ENCODE measurements around the gene NRG3.

The NRG3 gene

GRCh38 chr10:82801289-82801688, 926.3 kb downstream of the NRG3 start:
- Histone ChIP-seq H3K4me1 (ENCODE audit: insufficient read depth, low read length) (no peaks in the 10 kb centered on the region), H3K9me3 (ENCODE audit: insufficient read depth, low read depth, low read length) (no peaks in the 10 kb centered on the region), H3K4me3 (ENCODE audit: low read length) (no peak overlapping the region), H3K36me3 (ENCODE audit: insufficient read depth, low read depth, low read length) (no peaks in the 10 kb centered on the region), H3K9ac (ENCODE audit: low read depth, low read length) (no peak overlapping the region), H3K27ac (ENCODE audit: low read length) (no peak overlapping the region), H3K27me3 (ENCODE audit: insufficient read depth, low read length) (no peaks in the 10 kb centered on the region)

- H3K27ac ChIP-seq (ENCODE audit: low read length), result no peak overlapping the region
- H3K4me1 ChIP-seq (ENCODE audit: insufficient read depth, low read length), result no peaks in the 10 kb centered on the region
- H3K9me3 ChIP-seq (ENCODE audit: insufficient read depth, low read depth, low read length), result no peaks in the 10 kb centered on the region
- H3K9ac ChIP-seq (ENCODE audit: low read depth, low read length), result no peak overlapping the region
- no peaks in the 10 kb centered on the region for H3K36me3 ChIP-seq (ENCODE audit: insufficient read depth, low read depth, low read length)
- H3K27me3 ChIP-seq (ENCODE audit: insufficient read depth, low read length), result no peaks in the 10 kb centered on the region
- no peak overlapping the region for H3K4me3 ChIP-seq (ENCODE audit: low read length)
These were observed 936.6 kb downstream of the NRG3 start for GRCh38 chr10:82811621-82812020.

- Histone ChIP-seq H3K9me3 (ENCODE audit: insufficient read depth, low read depth, low read length) (no peaks in the 10 kb centered on the region), H3K27me3 (ENCODE audit: insufficient read depth, low read length) (no peaks in the 10 kb centered on the region), H3K9ac (ENCODE audit: low read depth, low read length) (no peak overlapping the region), H3K4me3 (ENCODE audit: low read length) (no peak overlapping the region), H3K27ac (ENCODE audit: low read length) (no peak overlapping the region), H3K36me3 (ENCODE audit: insufficient read depth, low read depth, low read length) (no peaks in the 10 kb centered on the region), H3K4me1 (ENCODE audit: insufficient read depth, low read length) (no peaks in the 10 kb centered on the region)
These were observed 938.9 kb downstream of the NRG3 start for GRCh38 chr10:82813856-82814255.

- Histone ChIP-seq H3K36me3 (ENCODE audit: insufficient read depth, low read depth, low read length) (no peaks in the 10 kb centered on the region), H3K4me1 (ENCODE audit: insufficient read depth, low read length) (0 out of 2 replicates have a peak, but pooled peaks cover under 1% of the 10 kb centered on the region), H3K27me3 (ENCODE audit: insufficient read depth, low read length) (no peaks in the 10 kb centered on the region), H3K9me3 (ENCODE audit: insufficient read depth, low read depth, low read length) (no peaks in the 10 kb centered on the region), H3K9ac (ENCODE audit: low read depth, low read length) (no peak overlapping the region), H3K27ac (ENCODE audit: low read length) (no peak overlapping the region), H3K4me3 (ENCODE audit: low read length) (no peak overlapping the region)
These were observed 939.6 kb downstream of the NRG3 start for GRCh38 chr10:82814635-82815034.

- H3K4me3 ChIP-seq (ENCODE audit: low read length), result no peak overlapping the region
- H3K27me3 ChIP-seq (ENCODE audit: insufficient read depth, low read length), result no peaks in the 10 kb centered on the region
- H3K4me1 ChIP-seq (ENCODE audit: insufficient read depth, low read length), result 0 out of 2 replicates have a peak, but pooled peaks cover 5% of the 10 kb centered on the region
- H3K9ac ChIP-seq (ENCODE audit: low read depth, low read length), result no peak overlapping the region
- no peaks in the 10 kb centered on the region for H3K36me3 ChIP-seq (ENCODE audit: insufficient read depth, low read depth, low read length)
- no peak overlapping the region for H3K27ac ChIP-seq (ENCODE audit: low read length)
- H3K9me3 ChIP-seq (ENCODE audit: insufficient read depth, low read depth, low read length), result no peaks in the 10 kb centered on the region
These were observed 940.7 kb downstream of the NRG3 start for GRCh38 chr10:82815680-82816079.

GRCh38 chr10:82817676-82818422, 942.9 kb downstream of the NRG3 start:
- Histone ChIP-seq H3K27me3 (ENCODE audit: insufficient read depth, low read length) (no peaks in the 10 kb centered on the region), H3K9me3 (ENCODE audit: insufficient read depth, low read depth, low read length) (no peaks in the 10 kb centered on the region), H3K4me1 (ENCODE audit: insufficient read depth, low read length) (0 out of 2 replicates have a peak, but pooled peaks cover 5% of the 10 kb centered on the region), H3K4me3 (ENCODE audit: low read length) (no peak overlapping the region), H3K27ac (ENCODE audit: low read length) (no peak overlapping the region), H3K36me3 (ENCODE audit: insufficient read depth, low read depth, low read length) (no peaks in the 10 kb centered on the region), H3K9ac (ENCODE audit: low read depth, low read length) (no peak overlapping the region)

GRCh38 chr10:82821043-82821442, 946.0 kb downstream of the NRG3 start:
- Histone ChIP-seq H3K4me1 (ENCODE audit: insufficient read depth, low read length) (0 out of 2 replicates have a peak, but pooled peaks cover 5% of the 10 kb centered on the region), H3K27me3 (ENCODE audit: insufficient read depth, low read length) (no peaks in the 10 kb centered on the region), H3K4me3 (ENCODE audit: low read length) (no peak overlapping the region), H3K27ac (ENCODE audit: low read length) (no peak overlapping the region), H3K9me3 (ENCODE audit: insufficient read depth, low read depth, low read length) (no peaks in the 10 kb centered on the region), H3K36me3 (ENCODE audit: insufficient read depth, low read depth, low read length) (no peaks in the 10 kb centered on the region), H3K9ac (ENCODE audit: low read depth, low read length) (no peak overlapping the region)

- Histone ChIP-seq H3K4me1 (ENCODE audit: insufficient read depth, low read length) (no peaks in the 10 kb centered on the region), H3K9me3 (ENCODE audit: insufficient read depth, low read depth, low read length) (no peaks in the 10 kb centered on the region), H3K9ac (ENCODE audit: low read depth, low read length) (no peak overlapping the region), H3K27me3 (ENCODE audit: insufficient read depth, low read length) (no peaks in the 10 kb centered on the region), H3K4me3 (ENCODE audit: low read length) (no peak overlapping the region), H3K36me3 (ENCODE audit: insufficient read depth, low read depth, low read length) (no peaks in the 10 kb centered on the region), H3K27ac (ENCODE audit: low read length) (no peak overlapping the region)
These were observed 951.1 kb downstream of the NRG3 start for GRCh38 chr10:82826132-82826531.

- H3K9ac ChIP-seq (ENCODE audit: low read depth, low read length), result no peak overlapping the region
- no peaks in the 10 kb centered on the region for H3K27me3 ChIP-seq (ENCODE audit: insufficient read depth, low read length)
- no peak overlapping the region for H3K4me3 ChIP-seq (ENCODE audit: low read length)
- no peak overlapping the region for H3K27ac ChIP-seq (ENCODE audit: low read length)
- no peaks in the 10 kb centered on the region for H3K9me3 ChIP-seq (ENCODE audit: insufficient read depth, low read depth, low read length)
- no peaks in the 10 kb centered on the region for H3K36me3 ChIP-seq (ENCODE audit: insufficient read depth, low read depth, low read length)
- H3K4me1 ChIP-seq (ENCODE audit: insufficient read depth, low read length), result no peaks in the 10 kb centered on the region
These were observed 952.9 kb downstream of the NRG3 start for GRCh38 chr10:82827901-82828300.

- no peaks in the 10 kb centered on the region for H3K4me1 ChIP-seq (ENCODE audit: insufficient read depth, low read length)
- no peaks in the 10 kb centered on the region for H3K36me3 ChIP-seq (ENCODE audit: insufficient read depth, low read depth, low read length)
- no peaks in the 10 kb centered on the region for H3K27me3 ChIP-seq (ENCODE audit: insufficient read depth, low read length)
- no peak overlapping the region for H3K9ac ChIP-seq (ENCODE audit: low read depth, low read length)
- no peak overlapping the region for H3K4me3 ChIP-seq (ENCODE audit: low read length)
- H3K9me3 ChIP-seq (ENCODE audit: insufficient read depth, low read depth, low read length), result 0 out of 2 replicates have a peak, but pooled peaks cover 4% of the 10 kb centered on the region
- H3K27ac ChIP-seq (ENCODE audit: low read length), result no peak overlapping the region
These were observed 972.2 kb downstream of the NRG3 start for GRCh38 chr10:82847242-82847641.

GRCh38 chr10:82850191-82850590, 975.2 kb downstream of the NRG3 start:
- no peaks in the 10 kb centered on the region for H3K27me3 ChIP-seq (ENCODE audit: insufficient read depth, low read length)
- H3K4me1 ChIP-seq (ENCODE audit: insufficient read depth, low read length), result no peaks in the 10 kb centered on the region
- H3K9me3 ChIP-seq (ENCODE audit: insufficient read depth, low read depth, low read length), result 0 out of 2 replicates have a peak, but pooled peaks cover 4% of the 10 kb centered on the region
- no peak overlapping the region for H3K4me3 ChIP-seq (ENCODE audit: low read length)
- H3K36me3 ChIP-seq (ENCODE audit: insufficient read depth, low read depth, low read length), result no peaks in the 10 kb centered on the region
- no peak overlapping the region for H3K27ac ChIP-seq (ENCODE audit: low read length)
- no peak overlapping the region for H3K9ac ChIP-seq (ENCODE audit: low read depth, low read length)

- no peaks in the 10 kb centered on the region for H3K9me3 ChIP-seq (ENCODE audit: insufficient read depth, low read depth, low read length)
- no peaks in the 10 kb centered on the region for H3K27me3 ChIP-seq (ENCODE audit: insufficient read depth, low read length)
- no peaks in the 10 kb centered on the region for H3K36me3 ChIP-seq (ENCODE audit: insufficient read depth, low read depth, low read length)
- H3K4me1 ChIP-seq (ENCODE audit: insufficient read depth, low read length), result peaks cover under 1% of the 10 kb centered on the region; the same call in 1 of the 2 replicates
- no peak overlapping the region for H3K27ac ChIP-seq (ENCODE audit: low read length)
- no peak overlapping the region for H3K4me3 ChIP-seq (ENCODE audit: low read length)
- no peak overlapping the region for H3K9ac ChIP-seq (ENCODE audit: low read depth, low read length)
These were observed 982.1 kb downstream of the NRG3 start for GRCh38 chr10:82856957-82857613.

All from iPS-20b (cell line).